ENCODE results near the gene CDH10.
A peak's percentile ranks its signal among the peaks of the same experiment; 100 is the strongest.

Gene CDH10

DNA sequence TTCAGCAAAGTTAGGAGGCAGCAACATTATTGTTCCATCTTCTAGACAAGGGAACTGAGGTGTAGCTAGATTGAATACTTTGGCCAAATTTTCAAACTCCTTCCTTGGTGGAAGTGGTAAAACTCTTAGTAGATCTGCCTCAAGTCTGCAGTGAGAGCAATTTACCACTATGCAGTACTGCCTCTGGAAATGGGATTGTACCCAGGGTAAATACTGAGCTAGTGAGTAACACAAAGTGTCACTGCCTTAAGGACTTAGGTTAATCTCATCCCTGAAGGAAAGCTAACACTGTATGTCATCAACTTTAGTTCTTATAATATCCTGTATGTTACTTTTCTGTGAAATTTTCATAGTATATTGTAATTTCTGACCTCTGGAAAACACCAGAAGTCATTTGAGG, 13.9 kb downstream of the CDH10 start:
- TF ChIP-seq, protein P1, sequence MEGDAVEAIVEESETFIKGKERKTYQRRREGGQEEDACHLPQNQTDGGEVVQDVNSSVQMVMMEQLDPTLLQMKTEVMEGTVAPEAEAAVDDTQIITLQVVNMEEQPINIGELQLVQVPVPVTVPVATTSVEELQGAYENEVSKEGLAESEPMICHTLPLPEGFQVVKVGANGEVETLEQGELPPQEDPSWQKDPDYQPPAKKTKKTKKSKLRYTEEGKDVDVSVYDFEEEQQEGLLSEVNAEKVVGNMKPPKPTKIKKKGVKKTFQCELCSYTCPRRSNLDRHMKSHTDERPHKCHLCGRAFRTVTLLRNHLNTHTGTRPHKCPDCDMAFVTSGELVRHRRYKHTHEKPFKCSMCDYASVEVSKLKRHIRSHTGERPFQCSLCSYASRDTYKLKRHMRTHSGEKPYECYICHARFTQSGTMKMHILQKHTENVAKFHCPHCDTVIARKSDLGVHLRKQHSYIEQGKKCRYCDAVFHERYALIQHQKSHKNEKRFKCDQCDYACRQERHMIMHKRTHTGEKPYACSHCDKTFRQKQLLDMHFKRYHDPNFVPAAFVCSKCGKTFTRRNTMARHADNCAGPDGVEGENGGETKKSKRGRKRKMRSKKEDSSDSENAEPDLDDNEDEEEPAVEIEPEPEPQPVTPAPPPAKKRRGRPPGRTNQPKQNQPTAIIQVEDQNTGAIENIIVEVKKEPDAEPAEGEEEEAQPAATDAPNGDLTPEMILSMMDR (IDR thresholded peaks at IDR 0.05; ENCODE audit: insufficient read depth, low read depth, low read length, missing control alignments): no peak
- DNase-seq (ENCODE audit: low read depth): no peak
- H3K4me3 ChIP-seq (ENCODE audit: low read length): no peak overlapping the region

DNA sequence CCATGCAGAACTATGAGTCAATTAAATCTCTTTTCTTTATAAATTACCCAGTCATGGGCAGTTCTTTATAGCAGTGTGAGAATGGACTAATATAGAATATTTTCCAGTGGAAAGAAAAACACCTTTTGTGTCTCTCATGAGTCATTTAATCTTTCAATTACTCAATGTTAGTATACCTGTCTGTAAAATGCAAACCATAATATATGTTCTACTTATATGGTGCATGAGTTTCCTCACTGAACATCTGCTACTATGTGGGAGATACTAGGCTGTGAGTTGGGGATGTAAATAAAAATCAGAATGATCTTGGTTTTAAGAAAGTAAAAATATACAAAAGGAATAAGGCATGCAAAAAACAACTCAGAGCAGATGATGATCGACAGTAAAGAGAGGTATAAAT, 15.0 kb downstream of the CDH10 start:
- DNase-seq (ENCODE audit: low read depth): no peak
- H3K4me3 ChIP-seq (ENCODE audit: low read length): no peak overlapping the region

DNA sequence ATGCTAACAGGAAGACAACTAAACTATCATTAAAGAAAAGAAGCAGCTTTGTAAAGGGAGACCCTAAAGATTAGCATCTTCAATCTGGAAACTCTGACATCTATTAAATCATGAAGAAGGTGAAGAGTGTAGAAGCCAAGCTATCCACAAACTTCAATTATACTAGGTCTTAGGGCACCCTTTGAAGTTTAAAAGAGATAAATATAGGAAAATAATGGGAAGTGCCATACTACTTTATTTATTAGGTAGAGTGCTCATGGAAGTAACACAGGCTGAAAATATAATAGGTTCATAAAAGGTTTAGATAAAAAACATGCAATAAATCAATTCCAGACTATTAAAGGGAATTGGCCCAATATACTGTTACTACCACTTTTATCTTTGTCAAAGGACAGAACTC, 19.9 kb downstream of the CDH10 start:
- TF ChIP-seq, protein P1 (IDR thresholded peaks at IDR 0.05; ENCODE audit: insufficient read depth, low read depth, low read length, missing control alignments): no peak
- no peak for DNase-seq (ENCODE audit: low read depth)
- H3K4me3 ChIP-seq (ENCODE audit: low read length): no peak overlapping the region

More for the DNA sequence above, 15.0 kb downstream of the CDH10 start:
- TF ChIP-seq, protein P1 (IDR thresholded peaks at IDR 0.05; ENCODE audit: insufficient read depth, low read depth, low read length, missing control alignments): no peak

DNA sequence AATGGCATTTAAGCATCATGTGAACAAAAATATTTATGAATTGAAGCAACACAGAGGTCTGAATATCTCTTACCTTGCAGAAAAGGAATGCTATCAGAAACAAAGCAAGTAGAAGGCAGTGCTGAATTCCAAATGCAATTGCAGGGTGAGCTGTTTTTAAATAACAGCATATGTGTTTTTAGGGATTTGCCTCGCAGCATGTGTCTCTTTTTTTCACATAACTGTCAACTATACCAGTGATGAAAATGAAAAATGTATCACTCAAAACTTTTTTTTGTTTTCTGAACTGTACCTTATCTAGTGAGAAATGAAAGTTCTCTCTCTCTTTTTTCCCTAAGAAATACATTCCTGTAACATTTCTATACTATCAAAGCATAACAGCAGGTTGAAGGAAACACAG, 21.2 kb downstream of the CDH10 start:
- TF ChIP-seq, protein P1 (IDR thresholded peaks at IDR 0.05; ENCODE audit: insufficient read depth, low read depth, low read length, missing control alignments): no peak
- no peak overlapping the region for H3K4me3 ChIP-seq (ENCODE audit: low read length)
- no peak for DNase-seq (ENCODE audit: low read depth)

DNA sequence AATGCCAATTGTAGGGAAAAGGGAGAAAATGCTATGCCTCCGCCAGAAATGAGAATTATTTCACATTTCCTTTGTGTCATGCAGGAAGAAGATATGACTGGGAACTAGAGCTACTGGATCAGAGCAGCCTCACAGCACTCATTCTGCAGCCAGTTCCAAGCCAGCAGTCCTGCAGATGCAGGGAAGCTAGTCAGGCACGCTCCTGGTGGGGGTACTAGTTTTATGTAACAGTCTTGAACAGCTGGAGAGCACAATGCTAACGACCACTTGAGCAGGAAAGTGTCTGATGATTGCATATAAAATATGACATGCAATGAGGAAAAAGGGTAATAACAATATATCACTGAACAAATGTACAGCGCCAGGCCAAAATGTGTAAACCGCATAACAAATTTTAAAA, 21.7 kb downstream of the CDH10 start:
- H3K4me3 ChIP-seq (ENCODE audit: low read length): no peak overlapping the region
- DNase-seq (ENCODE audit: low read depth): no peak
- TF ChIP-seq, protein P1 (IDR thresholded peaks at IDR 0.05; ENCODE audit: insufficient read depth, low read depth, low read length, missing control alignments): no peak

DNA sequence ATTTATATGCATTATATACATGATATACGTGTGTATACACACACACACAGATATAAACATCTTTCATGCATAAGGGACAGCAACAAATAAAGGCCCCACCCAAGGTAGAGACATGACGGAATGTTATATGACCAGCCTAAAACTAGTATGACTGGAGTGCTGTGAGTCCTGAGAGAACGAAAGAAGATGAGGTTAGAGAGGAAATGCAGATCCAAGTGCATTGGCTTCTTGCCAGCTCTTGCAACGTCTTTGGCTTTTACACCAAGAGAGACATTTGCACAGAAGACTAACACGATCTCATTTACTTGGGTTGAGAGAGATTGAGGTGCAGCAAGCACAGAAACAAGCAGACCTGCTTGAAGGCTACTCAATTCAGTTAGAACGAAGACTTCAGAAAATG, 23.0 kb downstream of the CDH10 start:
- TF ChIP-seq, protein P1 (IDR thresholded peaks at IDR 0.05; ENCODE audit: insufficient read depth, low read depth, low read length, missing control alignments): no peak
- peak; percentile 43 for DNase-seq (ENCODE audit: low read depth)
- no peak overlapping the region for H3K4me3 ChIP-seq (ENCODE audit: low read length)

DNA sequence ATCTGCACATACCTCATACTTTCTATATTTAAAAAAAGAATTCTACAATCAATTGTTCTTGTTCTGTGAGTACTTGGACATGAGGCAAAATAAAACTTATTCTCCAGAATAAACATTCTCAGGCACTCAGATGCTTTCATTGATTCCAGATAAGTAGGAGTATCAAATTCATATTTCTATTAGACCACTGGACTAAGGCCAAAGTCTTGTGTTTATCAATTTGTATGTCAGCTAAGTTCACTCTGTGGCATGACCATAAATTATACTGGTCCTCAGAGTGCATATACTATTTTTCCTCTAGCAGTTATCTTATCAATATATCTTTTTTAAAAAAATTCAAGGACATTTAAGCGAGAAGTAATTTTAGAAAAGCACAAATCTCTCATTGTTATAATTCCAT, 28.2 kb downstream of the CDH10 start:
- H3K4me3 ChIP-seq (ENCODE audit: low read length): no peak overlapping the region
- DNase-seq (ENCODE audit: low read depth): no peak
- TF ChIP-seq, protein P1 (IDR thresholded peaks at IDR 0.05; ENCODE audit: insufficient read depth, low read depth, low read length, missing control alignments): no peak

Data from epithelial cell of esophagus (primary cell).